Heart left ventricle (tissue), 13 donors: ENCODE measurements around the gene TULP4.
"Not testable (repeated sequence)": the region's sequence is repeated elsewhere in the genome, so short reads cannot be mapped to it uniquely, and the experiment has no call there.

Experiments used
- CTCF ChIP-seq, 12 donors: fragments of 200-600 bp; sonication (generic) in 4 of 12; IDR thresholded peaks; one replicate each; pipeline versions ENCODE4 v1.5.0 to v1.8.0; 2018 to 2022; ENCODE audit warnings: antibody characterized with exemption in 12 of 12, mild to moderate bottlenecking in 5 of 12
- POLR2A ChIP-seq, 2 donors: fragments of 450-650 bp; IDR thresholded peaks; one replicate each; pipeline ENCODE4 v1.6.1; 2017; ENCODE audit warnings: antibody characterized with exemption in 2 of 2, mild to moderate bottlenecking in 2 of 2, moderate library complexity in 2 of 2
- donor health status: ischemic (EF 13 %, LVEDD 7.1; RV severe dilation, severe dysfunction).
- donor health status: DM: no; HTN: yes; CAD: no.
- donor health status: DM: no; HTN: no; CAD: no.
- donor health status: ischemic (EF 25% LVEDD 6.9; RV normal size, moderate dysfunction).
- donor health status: ischemic (EF 25% LVEDD 5.7; RV mildly dilated, moderate dysfunction).
- donor health status: ischemic (EF 35%, LVEDD 5.7; RV mildly dilated, moderate dysfunction).
- donor health status: nonischemic (EF 11% LVEDD 7.7; RV severe dilation, severe dysfunction).
- donor health status: DM: yes; HTN: yes; CAD: no.
- donor health status: PGD.
- donor health status: ischemic (EF 29% LVEDD 5.4; RV normal size, mild dysfunction).
- donor health status: nonischemic (EF 23%, LVEDD 6.1; RV moderate dilation, normal function).

GRCh38 chr6:158391977-158392376, 79.7 kb downstream of the TULP4 start:
- not testable (repeated sequence) for TF ChIP-seq CTCF, POLR2A (IDR thresholded peaks at IDR 0.05)
